B cell (primary cell): ENCODE data around the gene CEP350.

ENCODE experiments used
- CTCF ChIP-seq: fragments of 200-600 bp; IDR thresholded peaks from one replicate; pipeline ENCODE4 v1.8.0; 2022; ENCODE audit warnings: antibody characterized with exemption, mild to moderate bottlenecking
- EZH2 ChIP-seq: IDR thresholded peaks from 2 replicates; pipeline ENCODE4 v1.6.1; 2012; ENCODE audit warnings: borderline replicate concordance, low read depth, mild to moderate bottlenecking, moderate library complexity, low read length; ENCODE audit not compliant: insufficient read depth, poor library complexity, severe bottlenecking

GRCh38 chr1:180157576-180158057 lies 203.0 kb downstream of the CEP350 start:
- no peak for TF ChIP-seq CTCF
- TF ChIP-seq EZH2: no peak
